ENCODE data around the gene TOX2.

Gene TOX2

DNA sequence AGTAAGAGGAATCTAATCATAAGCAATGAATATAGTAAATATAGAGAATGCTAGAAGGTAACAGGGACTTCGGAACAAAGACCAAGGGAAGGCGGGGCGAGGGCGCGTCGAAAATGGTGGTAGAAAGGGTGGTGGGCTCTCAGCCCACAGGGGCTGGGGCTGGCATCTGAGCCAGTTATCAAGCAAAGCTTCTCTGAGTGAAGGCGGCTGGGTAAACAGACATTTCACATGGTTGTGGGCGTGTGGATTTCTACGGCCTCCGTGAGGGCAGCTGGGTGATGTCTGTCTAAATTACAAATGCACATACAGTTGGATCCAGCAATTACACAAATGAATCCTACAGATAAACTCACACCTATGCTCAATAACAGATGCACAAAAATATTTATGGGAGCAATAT is 56.6 kb downstream of the TOX2 start:
- H3K9me3 ChIP-seq (ENCODE audit: control insufficient read depth, insufficient read depth, low read length): no peaks in the 10 kb centered on the region
- TF ChIP-seq, protein P1, sequence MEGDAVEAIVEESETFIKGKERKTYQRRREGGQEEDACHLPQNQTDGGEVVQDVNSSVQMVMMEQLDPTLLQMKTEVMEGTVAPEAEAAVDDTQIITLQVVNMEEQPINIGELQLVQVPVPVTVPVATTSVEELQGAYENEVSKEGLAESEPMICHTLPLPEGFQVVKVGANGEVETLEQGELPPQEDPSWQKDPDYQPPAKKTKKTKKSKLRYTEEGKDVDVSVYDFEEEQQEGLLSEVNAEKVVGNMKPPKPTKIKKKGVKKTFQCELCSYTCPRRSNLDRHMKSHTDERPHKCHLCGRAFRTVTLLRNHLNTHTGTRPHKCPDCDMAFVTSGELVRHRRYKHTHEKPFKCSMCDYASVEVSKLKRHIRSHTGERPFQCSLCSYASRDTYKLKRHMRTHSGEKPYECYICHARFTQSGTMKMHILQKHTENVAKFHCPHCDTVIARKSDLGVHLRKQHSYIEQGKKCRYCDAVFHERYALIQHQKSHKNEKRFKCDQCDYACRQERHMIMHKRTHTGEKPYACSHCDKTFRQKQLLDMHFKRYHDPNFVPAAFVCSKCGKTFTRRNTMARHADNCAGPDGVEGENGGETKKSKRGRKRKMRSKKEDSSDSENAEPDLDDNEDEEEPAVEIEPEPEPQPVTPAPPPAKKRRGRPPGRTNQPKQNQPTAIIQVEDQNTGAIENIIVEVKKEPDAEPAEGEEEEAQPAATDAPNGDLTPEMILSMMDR (IDR thresholded peaks at IDR 0.05; ENCODE audit: low read depth, low read length, poor library complexity, severe bottlenecking): no peak
- TF ChIP-seq EZH2phosphoT487 (IDR thresholded peaks at IDR 0.05; ENCODE audit: borderline replicate concordance, low read length): no peak
- no peaks in the 10 kb centered on the region for H3K9me2 ChIP-seq (replicated peaks; ENCODE audit: control insufficient read depth, low read length)
- H3K27me3 ChIP-seq (ENCODE audit: control insufficient read depth, low read length): no peaks in the 10 kb centered on the region
- no peak overlapping the region for H3K4me3 ChIP-seq (ENCODE audit: low read length)
- no peaks in the 10 kb centered on the region for H4K20me1 ChIP-seq (ENCODE audit: control insufficient read depth, insufficient read depth, low read depth, low read length)
- H3F3A ChIP-seq (ENCODE audit: control insufficient read depth, insufficient read depth): no peaks in the 10 kb centered on the region
- no peaks in the 10 kb centered on the region for H3K36me3 ChIP-seq (ENCODE audit: control insufficient read depth, low read length)
- no peak overlapping the region for H3K27ac ChIP-seq (ENCODE audit: low read depth, low read length)
- H3K79me2 ChIP-seq (ENCODE audit: control insufficient read depth, low read length): no peaks in the 10 kb centered on the region
- H3K4me1 ChIP-seq (ENCODE audit: control insufficient read depth, low read length): no peaks in the 10 kb centered on the region
- no peak overlapping the region for H3K4me2 ChIP-seq (ENCODE audit: low read length)

DNA sequence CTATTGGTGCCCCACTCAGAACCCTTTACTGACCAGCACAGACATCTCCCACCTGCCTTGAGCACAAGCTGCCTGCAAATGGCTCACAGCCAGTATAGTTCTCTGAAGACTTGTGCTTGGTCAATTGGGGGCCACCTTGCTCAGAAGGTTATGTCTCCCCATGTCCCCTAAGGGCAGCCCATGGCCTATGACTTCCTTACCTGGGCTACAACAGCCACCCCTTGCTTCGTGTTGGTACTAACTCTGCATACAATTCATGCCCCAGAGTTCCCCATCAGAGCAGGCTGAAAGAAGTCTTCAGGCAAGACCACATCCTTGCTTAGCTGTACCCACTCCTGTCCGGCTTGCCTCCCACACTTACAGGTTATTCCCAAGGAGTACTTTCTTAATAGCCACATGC is 57.4 kb downstream of the TOX2 start:
- no peak overlapping the region for H3K27ac ChIP-seq (ENCODE audit: low read depth, low read length)
- no peak overlapping the region for H3K4me2 ChIP-seq (ENCODE audit: low read length)
- H3K4me1 ChIP-seq (ENCODE audit: control insufficient read depth, low read length): no peaks in the 10 kb centered on the region
- no peaks in the 10 kb centered on the region for H3K9me2 ChIP-seq (replicated peaks; ENCODE audit: control insufficient read depth, low read length)
- no peaks in the 10 kb centered on the region for H3K9me3 ChIP-seq (ENCODE audit: control insufficient read depth, insufficient read depth, low read length)
- H3K36me3 ChIP-seq (ENCODE audit: control insufficient read depth, low read length): no peaks in the 10 kb centered on the region
- no peaks in the 10 kb centered on the region for H3K27me3 ChIP-seq (ENCODE audit: control insufficient read depth, low read length)
- no peaks in the 10 kb centered on the region for H3F3A ChIP-seq (ENCODE audit: control insufficient read depth, insufficient read depth)
- no peak overlapping the region for H3K4me3 ChIP-seq (ENCODE audit: low read length)
- H4K20me1 ChIP-seq (ENCODE audit: control insufficient read depth, insufficient read depth, low read depth, low read length): no peaks in the 10 kb centered on the region
- TF ChIP-seq, protein P1 (IDR thresholded peaks at IDR 0.05; ENCODE audit: low read depth, low read length, poor library complexity, severe bottlenecking): no peak
- no peak for TF ChIP-seq EZH2phosphoT487 (IDR thresholded peaks at IDR 0.05; ENCODE audit: borderline replicate concordance, low read length)
- no peaks in the 10 kb centered on the region for H3K79me2 ChIP-seq (ENCODE audit: control insufficient read depth, low read length)

DNA sequence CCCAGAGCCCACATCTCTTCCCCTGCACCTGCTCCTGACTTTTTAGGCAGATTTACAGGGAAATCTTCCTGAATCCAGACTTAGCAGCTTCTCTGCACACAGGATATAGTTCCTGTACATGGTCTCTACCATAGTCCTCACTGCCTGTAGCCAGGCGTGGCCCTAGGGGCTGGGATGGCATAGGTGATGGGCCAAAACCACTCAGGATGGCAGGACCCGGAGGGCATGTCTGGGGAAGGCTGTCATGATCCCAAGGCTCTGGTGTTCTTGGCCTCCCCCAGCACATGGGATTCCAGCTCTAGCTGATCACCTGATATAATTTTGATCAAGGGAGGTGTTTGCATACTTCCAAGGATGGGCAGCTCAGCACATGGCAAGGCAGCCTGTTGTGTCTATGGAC is 58.0 kb downstream of the TOX2 start:
- Histone ChIP-seq H3K79me2 (ENCODE audit: control insufficient read depth, low read length) (no peaks in the 10 kb centered on the region), H3K9me3 (ENCODE audit: control insufficient read depth, insufficient read depth, low read length) (no peaks in the 10 kb centered on the region), H3K4me1 (ENCODE audit: control insufficient read depth, low read length) (no peaks in the 10 kb centered on the region), H3K9me2 (replicated peaks; ENCODE audit: control insufficient read depth, low read length) (no peaks in the 10 kb centered on the region), H3K36me3 (ENCODE audit: control insufficient read depth, low read length) (no peaks in the 10 kb centered on the region), H3F3A (ENCODE audit: control insufficient read depth, insufficient read depth) (no peaks in the 10 kb centered on the region), H3K4me2 (ENCODE audit: low read length) (no peak overlapping the region), H3K27ac (ENCODE audit: low read depth, low read length) (no peak overlapping the region), H3K27me3 (ENCODE audit: control insufficient read depth, low read length) (no peaks in the 10 kb centered on the region), H4K20me1 (ENCODE audit: control insufficient read depth, insufficient read depth, low read depth, low read length) (no peaks in the 10 kb centered on the region), H3K4me3 (ENCODE audit: low read length) (no peak overlapping the region)
- TF ChIP-seq EZH2phosphoT487 (IDR thresholded peaks at IDR 0.05; ENCODE audit: borderline replicate concordance, low read length): no peak
- TF ChIP-seq, protein P1 (IDR thresholded peaks at IDR 0.05; ENCODE audit: low read depth, low read length, poor library complexity, severe bottlenecking): no peak

DNA sequence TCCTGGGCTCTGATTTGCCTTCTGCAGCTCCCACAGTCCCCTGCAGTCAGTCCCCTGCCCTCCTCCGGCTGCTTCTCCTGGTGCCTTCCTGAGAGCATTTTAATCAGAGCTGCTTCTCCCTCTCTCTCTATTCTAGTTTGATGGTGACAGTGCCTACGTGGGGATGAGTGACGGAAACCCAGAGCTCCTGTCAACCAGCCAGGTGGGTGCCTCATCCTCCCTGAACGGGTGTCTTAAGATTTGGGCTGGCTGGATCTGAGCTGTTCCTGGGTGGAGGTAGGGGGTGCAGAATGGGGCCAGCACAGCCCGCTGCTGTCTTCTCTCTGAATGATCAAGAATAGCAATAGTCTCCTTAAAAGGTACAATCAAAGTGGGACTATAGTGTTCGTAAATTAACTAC is 58.6 kb downstream of the TOX2 start:
- Histone ChIP-seq H3K27me3 (ENCODE audit: control insufficient read depth, low read length) (0 out of 2 replicates have a peak, but pooled peaks cover 2% of the 10 kb centered on the region), H3F3A (ENCODE audit: control insufficient read depth, insufficient read depth) (no peaks in the 10 kb centered on the region), H3K4me2 (ENCODE audit: low read length) (no peak overlapping the region), H3K27ac (ENCODE audit: low read depth, low read length) (no peak overlapping the region), H3K4me1 (ENCODE audit: control insufficient read depth, low read length) (no peaks in the 10 kb centered on the region), H3K79me2 (ENCODE audit: control insufficient read depth, low read length) (no peaks in the 10 kb centered on the region), H3K9me2 (replicated peaks; ENCODE audit: control insufficient read depth, low read length) (no peaks in the 10 kb centered on the region), H4K20me1 (ENCODE audit: control insufficient read depth, insufficient read depth, low read depth, low read length) (no peaks in the 10 kb centered on the region), H3K36me3 (ENCODE audit: control insufficient read depth, low read length) (no peaks in the 10 kb centered on the region), H3K9me3 (ENCODE audit: control insufficient read depth, insufficient read depth, low read length) (no peaks in the 10 kb centered on the region), H3K4me3 (ENCODE audit: low read length) (no peak overlapping the region)
- no peak for TF ChIP-seq EZH2phosphoT487 (IDR thresholded peaks at IDR 0.05; ENCODE audit: borderline replicate concordance, low read length)
- TF ChIP-seq, protein P1 (IDR thresholded peaks at IDR 0.05; ENCODE audit: low read depth, low read length, poor library complexity, severe bottlenecking): no peak
